GM18870 (cell line): ENCODE results near the gene PRSS56.

Source experiments
- ATAC-seq: cut with Tn5 transposase; IDR thresholded peaks from one replicate; pipeline ENCODE4 v1.9.1; 2021; ENCODE audit warnings: moderate library complexity; ENCODE audit not compliant: unreplicated experiment

The PRSS56 gene

GRCh38 chr2:232540441-232541041, 20.4 kb downstream of the PRSS56 start:
- no peak for ATAC-seq

- ATAC-seq, result no peak
Observed at GRCh38 chr2:232541195-232541960, 21.2 kb downstream of the PRSS56 start.

GRCh38 chr2:232541961-232542714, 21.9 kb downstream of the PRSS56 start:
- ATAC-seq, result no peak

- no peak for ATAC-seq
Observed at GRCh38 chr2:232542715-232543467, 22.7 kb downstream of the PRSS56 start.

GRCh38 chr2:232543491-232543890, 23.3 kb downstream of the PRSS56 start:
- ATAC-seq, result no peak

- no peak for ATAC-seq
Observed at GRCh38 chr2:232543928-232544631, 23.9 kb downstream of the PRSS56 start.

- ATAC-seq, result no peak
Observed at GRCh38 chr2:232544674-232545073, 24.5 kb downstream of the PRSS56 start.

- ATAC-seq, result no peak
Observed at GRCh38 chr2:232545511-232546375, 25.6 kb downstream of the PRSS56 start.

- no peak for ATAC-seq
Observed at GRCh38 chr2:232547991-232548390, 27.8 kb downstream of the PRSS56 start.

- ATAC-seq, result no peak
Observed at GRCh38 chr2:232549655-232550353, 29.6 kb downstream of the PRSS56 start.

- ATAC-seq, result peak; percentile 82
Observed at GRCh38 chr2:232550354-232551249, 30.4 kb downstream of the PRSS56 start, which contains the start of the genes EIF4E2 and TIGD1. Gene EIF4E2 (plus strand): TSS chr2:232550689. CDS start chr2:232550725, 36 bp downstream. Gene TIGD1 (minus strand): TSS chr2:232550557. CDS start chr2:232549882, 675 bp downstream.

GRCh38 chr2:232551250-232551638, 31.1 kb downstream of the PRSS56 start:
- ATAC-seq, result no peak

- ATAC-seq, result no peak
Observed at GRCh38 chr2:232551776-232552175, 31.6 kb downstream of the PRSS56 start.

GRCh38 chr2:232556426-232556825, 36.2 kb downstream of the PRSS56 start:
- no peak for ATAC-seq

- ATAC-seq, result no peak
Observed at GRCh38 chr2:232562515-232563151, 42.4 kb downstream of the PRSS56 start.

GRCh38 chr2:232563580-232563979, 43.4 kb downstream of the PRSS56 start:
- no peak for ATAC-seq

GRCh38 chr2:232567721-232568120, 47.5 kb downstream of the PRSS56 start:
- ATAC-seq, result no peak
